ENCODE data around the gene FNIP2.
"Not testable (repeated sequence)": the region's sequence is repeated elsewhere in the genome, so short reads cannot be mapped to it uniquely, and the experiment has no call there.

The FNIP2 gene

DNA sequence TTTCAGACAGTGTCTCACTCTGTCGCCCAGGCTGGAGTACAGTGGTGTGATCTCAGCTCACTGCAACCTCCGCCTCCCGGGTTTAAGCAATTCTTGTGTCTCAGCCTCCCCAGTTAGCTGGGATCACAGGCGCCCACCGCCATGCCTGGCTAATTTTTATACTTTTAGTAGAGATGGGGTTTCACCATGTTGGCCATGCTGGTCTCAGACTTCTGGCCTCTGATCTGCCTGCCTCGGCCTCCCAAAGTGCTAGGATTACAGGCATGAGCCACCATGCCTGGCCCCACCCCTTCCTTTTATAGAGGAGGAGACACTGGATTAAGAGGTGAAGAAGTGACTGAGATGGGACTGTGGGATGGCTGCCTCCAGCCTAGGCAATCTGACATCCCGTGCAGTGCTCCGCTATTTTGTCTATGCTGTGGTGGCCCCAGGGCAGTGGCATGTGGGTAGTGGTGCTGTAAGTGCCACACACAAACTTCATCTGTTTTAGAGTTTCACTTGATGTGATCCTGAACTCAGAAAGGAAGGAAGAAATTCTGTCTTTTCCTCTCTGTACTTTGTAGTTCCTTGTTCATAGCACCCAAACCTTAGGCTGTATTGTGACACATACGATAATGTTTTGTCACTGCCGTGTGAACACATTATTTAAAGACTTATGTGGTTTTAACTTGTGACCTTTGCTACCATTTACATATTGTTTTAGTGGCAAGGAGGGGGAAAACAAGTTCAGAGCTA, 48.9 kb downstream of the FNIP2 start:
- no peak for DNase-seq

GRCh38 chr4:158818560-158819140, 49.8 kb downstream of the FNIP2 start:
- DNase-seq, result no peak

DNA sequence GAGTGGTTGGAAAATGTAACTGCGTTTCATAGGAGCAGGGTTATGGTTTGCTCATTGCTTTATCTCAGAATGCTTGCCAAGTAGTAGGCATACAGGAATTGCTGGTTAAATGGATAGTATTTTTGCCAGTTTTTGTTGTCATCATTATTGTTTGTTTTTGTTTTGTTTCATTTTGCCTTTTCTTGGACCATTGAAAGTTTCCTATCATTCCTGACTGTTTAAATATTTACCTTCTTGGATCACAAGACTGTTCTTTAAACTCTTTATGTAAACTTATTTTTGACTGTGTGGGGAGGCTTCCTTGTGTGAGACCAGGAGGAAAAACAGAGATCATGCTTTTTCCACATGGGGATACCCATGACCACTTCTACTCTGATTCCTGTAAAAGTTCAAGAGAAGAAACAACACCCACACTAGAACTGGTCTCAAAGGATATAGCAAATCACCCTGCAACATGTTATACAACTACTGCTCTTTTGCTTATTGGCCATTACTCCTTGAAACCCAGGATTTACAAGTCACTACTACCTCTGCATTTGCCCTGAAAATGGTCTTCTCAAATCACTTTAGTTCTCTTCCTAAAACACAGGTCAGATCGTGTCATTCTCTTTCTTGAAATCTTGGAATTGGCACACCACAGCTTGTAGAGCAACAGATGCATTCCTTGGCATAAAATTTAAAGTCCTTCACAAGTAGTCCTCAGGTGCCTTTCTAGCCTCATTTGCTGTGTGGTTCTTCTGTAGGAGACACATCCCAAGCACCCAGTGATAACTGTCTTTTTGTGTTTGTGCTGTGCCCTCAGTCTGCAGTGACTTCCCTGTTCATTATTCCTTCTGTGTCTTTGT, 51.3 kb downstream of the FNIP2 start:
- no peak for DNase-seq

GRCh38 chr4:158821228-158821971, 52.6 kb downstream of the FNIP2 start:
- no peak for DNase-seq

DNA sequence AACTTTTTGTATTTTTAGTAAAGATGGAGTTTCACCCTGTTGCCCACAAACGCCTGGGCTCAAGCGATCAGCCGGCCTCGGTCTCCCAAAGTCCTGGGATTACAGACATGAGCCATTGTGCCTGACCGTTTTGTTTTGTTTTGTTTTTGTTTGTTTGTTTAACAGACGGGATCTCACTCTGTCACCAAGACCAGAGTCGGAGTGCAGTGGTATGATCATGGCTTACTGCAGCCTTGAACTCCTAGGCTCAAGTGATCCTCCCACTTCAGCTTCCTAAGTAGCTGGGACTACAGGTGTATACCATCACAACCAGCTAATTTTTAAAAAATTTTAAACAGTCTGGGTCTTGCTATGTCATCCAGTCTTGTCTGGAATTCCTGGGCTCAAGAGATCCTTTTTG, 53.5 kb downstream of the FNIP2 start:
- no peak for DNase-seq

- DNase-seq, result peak; percentile 9
Measured at GRCh38 chr4:158823461-158823873, 54.6 kb downstream of the FNIP2 start.

DNA sequence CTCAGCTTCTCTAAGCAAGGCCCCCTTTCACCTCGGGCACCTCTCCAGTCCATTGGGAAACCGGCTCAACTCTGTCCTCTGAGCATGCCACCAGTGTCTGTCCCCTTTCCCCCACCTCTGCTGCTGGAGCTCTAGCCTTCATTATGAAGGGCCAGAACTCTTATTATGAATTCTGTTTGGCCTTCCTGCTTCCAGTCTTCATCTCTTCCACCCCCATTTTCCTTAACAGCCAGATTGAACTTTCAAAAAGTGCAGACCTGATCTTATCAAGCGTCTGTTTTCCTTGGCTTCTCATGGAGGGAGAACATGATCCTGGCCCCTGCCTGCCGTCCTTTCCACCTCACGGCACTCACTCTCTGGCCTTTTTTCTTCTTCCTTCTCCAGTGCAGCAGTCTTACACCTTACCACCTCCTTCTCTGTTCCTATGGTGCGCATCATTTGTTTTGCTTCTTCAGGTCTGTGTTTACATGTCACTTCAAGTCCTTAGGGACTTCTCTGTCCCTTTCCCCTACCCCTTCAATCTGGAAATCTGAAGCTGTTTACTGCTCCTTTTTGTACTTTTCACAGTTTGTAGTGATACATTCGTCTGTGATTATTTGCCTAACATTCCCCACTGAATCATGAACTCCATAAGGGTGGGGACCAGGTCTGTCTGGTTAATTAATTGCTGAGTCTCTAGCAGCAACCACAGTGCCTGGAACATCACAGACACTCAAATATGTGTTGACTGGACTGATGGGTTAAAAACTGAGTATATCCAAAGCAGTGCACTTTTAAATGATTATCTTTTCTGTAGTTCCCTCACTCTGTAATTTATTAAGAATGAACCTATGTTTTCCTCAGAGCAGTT, 55.8 kb downstream of the FNIP2 start:
- DNase-seq, result peak; percentile 27

DNA sequence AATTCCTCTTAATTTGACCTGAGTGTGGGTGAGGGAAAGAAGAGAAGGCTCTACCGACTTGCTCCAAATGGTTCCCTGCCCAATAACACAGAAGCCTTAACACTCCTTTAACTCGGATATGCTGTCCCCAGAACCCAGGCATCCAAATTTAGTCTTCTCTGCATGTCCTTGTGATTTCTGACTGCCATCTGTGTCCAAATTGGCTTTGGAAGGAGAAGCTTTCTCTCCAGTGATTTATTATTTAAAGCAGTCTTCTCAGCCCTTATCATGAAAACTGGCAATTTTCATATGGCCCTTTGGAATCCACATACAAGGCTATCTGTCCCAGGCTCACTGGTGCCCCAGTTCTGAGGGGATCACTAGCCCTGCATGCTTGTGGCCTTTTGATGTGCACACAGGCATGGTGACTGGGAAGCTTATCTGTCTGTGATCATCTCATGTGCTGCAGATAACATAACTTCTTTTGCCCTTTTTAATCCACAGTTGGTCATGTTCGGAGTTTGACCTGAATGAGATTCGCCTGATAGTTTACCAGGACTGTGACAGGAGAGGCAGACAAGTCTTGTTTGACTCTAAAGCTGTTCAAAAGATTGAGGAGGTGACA, 56.7 kb downstream of the FNIP2 start:
- no peak for DNase-seq

DNA sequence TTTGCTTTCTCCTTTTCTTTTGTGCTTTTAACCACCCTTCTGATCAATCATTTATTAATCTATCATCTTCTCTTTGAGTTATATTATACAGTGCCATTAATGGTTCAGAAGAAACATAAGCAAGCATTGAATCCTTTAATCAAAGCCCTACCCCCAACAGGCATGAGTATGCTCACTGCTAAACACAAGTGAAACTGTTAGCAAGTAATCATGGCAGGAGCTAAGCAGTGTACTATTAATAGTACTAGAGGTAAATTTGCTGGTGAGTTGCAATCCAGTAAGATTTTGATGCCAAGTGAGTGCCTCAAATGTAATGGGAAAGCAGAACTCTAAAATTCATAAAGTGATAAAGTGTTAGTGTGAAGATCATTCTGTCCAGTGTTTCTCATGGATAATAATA, 57.2 kb downstream of the FNIP2 start:
- no peak for DNase-seq

- DNase-seq, result no peak
Measured at GRCh38 chr4:158826882-158827281, 58.1 kb downstream of the FNIP2 start.

DNA sequence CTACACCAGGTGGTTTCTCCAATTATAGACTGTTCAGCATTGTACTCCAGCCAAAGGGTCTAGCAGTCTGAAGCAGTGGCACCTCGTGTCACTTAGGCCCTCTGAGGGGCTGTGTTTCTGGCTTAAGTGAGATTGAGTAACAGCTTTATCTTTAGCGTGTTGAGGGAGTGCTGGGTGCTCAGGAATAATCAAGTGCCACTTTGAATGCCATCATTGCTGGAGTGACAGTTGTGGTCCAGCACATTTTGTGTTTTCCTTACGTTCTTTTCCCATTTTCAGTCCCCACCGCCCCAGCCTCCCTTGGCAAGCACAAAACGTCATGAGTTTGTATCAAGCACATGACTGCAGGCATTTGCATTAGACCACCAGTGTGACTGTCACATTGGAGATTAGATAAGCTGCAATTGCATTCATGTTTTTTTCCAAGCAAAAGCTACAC, 58.7 kb downstream of the FNIP2 start:
- no peak for DNase-seq

DNA sequence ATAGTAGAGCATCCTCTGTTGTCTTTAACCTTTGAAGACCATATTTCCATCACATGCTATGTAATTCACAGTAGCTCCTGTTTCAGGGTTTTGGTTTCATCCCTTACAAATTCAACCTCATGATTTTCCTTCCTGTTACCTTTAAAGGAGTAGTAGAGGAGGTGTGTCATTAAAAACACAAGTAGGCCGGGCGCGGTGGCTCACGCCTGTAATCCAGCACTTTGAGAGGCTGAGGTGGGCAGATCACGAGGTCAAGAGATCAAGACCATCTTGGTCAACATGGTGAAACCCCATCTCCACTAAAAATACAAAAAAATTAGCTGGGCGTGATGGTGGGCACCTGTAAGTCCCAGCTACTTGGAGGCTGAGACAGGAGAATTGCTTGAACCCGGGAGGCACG, 59.3 kb downstream of the FNIP2 start:
- not testable (repeated sequence) for DNase-seq

- DNase-seq, result no peak
Measured at GRCh38 chr4:158829254-158829653, 60.4 kb downstream of the FNIP2 start.

DNA sequence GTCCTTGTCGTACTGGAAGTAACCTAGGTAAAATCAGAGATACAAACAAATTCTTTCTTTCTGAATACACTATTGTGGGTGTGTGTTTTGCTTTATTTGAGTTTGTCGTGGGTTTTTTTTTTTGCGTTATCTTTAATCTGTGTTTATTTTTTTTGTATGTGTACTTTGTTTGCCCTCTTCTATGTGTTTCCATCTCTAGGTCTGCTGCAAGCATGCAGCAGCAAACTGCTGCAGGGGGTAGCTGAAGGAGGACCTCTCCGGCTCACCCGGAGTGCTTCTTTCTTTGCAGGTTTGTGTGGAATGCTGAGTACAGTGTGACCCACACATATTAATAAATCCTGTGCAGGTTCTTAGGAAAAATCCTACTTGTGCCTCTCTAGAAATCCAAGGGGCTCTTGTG, 64.8 kb downstream of the FNIP2 start:
- no peak for DNase-seq

DNA sequence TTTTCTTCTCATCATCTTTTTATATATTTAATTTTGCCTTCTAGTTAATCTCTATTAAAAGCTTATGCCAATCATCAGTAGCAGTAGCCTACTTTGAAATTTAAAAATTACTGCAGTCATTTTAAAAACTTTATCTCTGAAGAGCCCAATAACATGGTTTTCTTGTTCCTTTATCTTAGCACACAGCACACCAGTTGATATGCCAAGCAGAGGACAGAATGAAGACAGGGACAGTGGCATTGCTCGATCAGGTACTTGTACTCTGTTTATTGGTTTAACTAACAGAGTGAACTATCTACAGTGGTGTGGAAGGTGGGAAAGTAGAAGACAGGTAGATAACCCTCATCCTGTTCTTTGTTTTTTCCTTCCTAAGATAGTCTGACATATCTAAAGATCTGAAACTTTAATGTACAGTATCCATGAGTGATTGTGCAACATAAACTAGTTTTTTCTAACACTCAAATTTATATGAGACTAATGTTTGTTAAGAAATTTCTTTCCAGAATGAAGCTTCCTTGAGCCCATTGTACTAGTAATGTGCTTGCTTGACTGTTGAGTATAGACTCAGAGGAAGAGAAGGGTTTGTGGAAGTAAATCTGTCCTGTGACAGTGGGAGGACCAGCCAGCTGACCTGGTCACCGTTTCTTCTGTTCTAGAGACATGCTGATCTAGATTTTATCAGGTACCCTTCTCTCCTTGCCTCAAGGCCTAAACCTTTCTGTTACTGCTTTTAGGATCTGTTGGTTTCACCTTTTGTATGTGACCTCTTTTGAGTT, 66.6 kb downstream of the FNIP2 start:
- DNase-seq, result no peak

GRCh38 chr4:158836002-158836369, 67.2 kb downstream of the FNIP2 start:
- DNase-seq, result no peak

- DNase-seq, result no peak
Measured at GRCh38 chr4:158836828-158837449, 68.1 kb downstream of the FNIP2 start.

- no peak for DNase-seq
Measured at GRCh38 chr4:158837527-158838141, 68.8 kb downstream of the FNIP2 start.

GRCh38 chr4:158840131-158840530, 71.3 kb downstream of the FNIP2 start:
- DNase-seq, result no peak

- no peak for DNase-seq
Measured at GRCh38 chr4:158841540-158841939, 72.7 kb downstream of the FNIP2 start.
